GM12878 (cell line): ENCODE results near the gene COMMD1. TPM values are rescaled to one million over a fixed set of nuclear protein-coding genes. Genes with fewer than 3 reads are reported as not detected.
A peak's percentile ranks its signal among the peaks of the same experiment; 100 is the strongest.

ENCODE experiments used
- ATAC-seq: fragments of 200-7000 bp; cut with Tn5 transposase; 3 replicates; pipeline ENCODE4 v1.9.1; 2020; ENCODE audit warnings: mild to moderate bottlenecking, moderate library complexity
- BruUV-seq: library from RNA; stranded (reverse); fragments of 400-500 nt; replicated peaks from 2 replicates; lab custom pipeline; 2021; lab: Mats Ljungman, UMichigan
- CTCF ChIA-PET: fragments of 300-600 bp; sonication (Branson Sonifier 250); formaldehyde crosslinking; extraction: SDS; loops from one replicate; lab custom pipeline; 2021; ENCODE audit warnings: inconsistent platforms; lab: Yijun Ruan, JAX
- POLR2A ChIA-PET: fragments of 350-600 bp; formaldehyde crosslinking; extraction: SDS; loops from one replicate; lab custom pipeline; 2021; ENCODE audit warnings: inconsistent platforms; lab: Charles Lee
- RAD21 ChIA-PET: fragments of 300-600 bp; sonication (Branson Sonifier 250); formaldehyde crosslinking; loops from one replicate; lab custom pipeline; 2023; ENCODE audit warnings: antibody characterized with exemption; ENCODE audit not compliant: unreplicated experiment; lab: Charles Lee
- SMC1A ChIA-PET: fragments of 300-600 bp; sonication (Branson Sonifier 250); formaldehyde crosslinking; loops from one replicate; lab custom pipeline; 2023; ENCODE audit not compliant: unreplicated experiment, uncharacterized antibody; lab: Charles Lee
- DNase-seq: peaks from one replicate; pipeline ENCODE4 v3.0.0-alpha.2; 2011; ENCODE audit warnings: low read depth, low spot score
- FAIRE-seq: peaks from 3 replicates; lab custom pipeline; 2011; peaks lifted over from hg19 to GRCh38; lab: Jason Lieb, UNC
- H2AFZ ChIP-seq: 2 replicates; pipeline ENCODE4 v1.6.0; 2011; ENCODE audit warnings: low read depth, low read length, control low read depth; ENCODE audit not compliant: control insufficient read depth
- H3K27ac ChIP-seq: 2 replicates; pipeline ENCODE4 v1.5.1; 2011; ENCODE audit warnings: control low read depth; ENCODE audit not compliant: control insufficient read depth, insufficient read depth
- H3K27me3 ChIP-seq, 2 experiments: replicated peaks in 1 of 2; 2 replicates each; pipeline versions ENCODE4 v1.6.0 to v1.6.1; 2011; ENCODE audit warnings: low read length in 1 of 2; ENCODE audit not compliant: control insufficient read depth in 2 of 2, insufficient read depth in 2 of 2
- H3K36me3 ChIP-seq, 2 experiments: 2 replicates each; pipeline ENCODE4 v1.5.1; 2011; ENCODE audit warnings: low read length in 1 of 2; ENCODE audit not compliant: control insufficient read depth in 2 of 2, insufficient read depth in 2 of 2
- H3K4me1 ChIP-seq: 2 replicates; pipeline ENCODE4 v1.6.1; 2011; ENCODE audit warnings: mild to moderate bottlenecking, low read length, moderate library complexity, mixed read lengths; ENCODE audit not compliant: control insufficient read depth, insufficient read depth
- H3K4me2 ChIP-seq: 2 replicates; pipeline ENCODE4 v1.6.0; 2011; ENCODE audit warnings: control low read depth; ENCODE audit not compliant: control insufficient read depth, insufficient read depth
- H3K4me3 ChIP-seq: fragments of 200-600 bp; sonication (generic); 2 replicates; pipeline ENCODE4 v1.5.1; 2016
- H3K79me2 ChIP-seq: 2 replicates; pipeline ENCODE4 v1.6.0; 2011; ENCODE audit warnings: low read length; ENCODE audit not compliant: control insufficient read depth, insufficient read depth
- H3K9ac ChIP-seq: 2 replicates; pipeline ENCODE4 v1.8.0; 2011; ENCODE audit warnings: low read length, control low read depth, mixed read lengths; ENCODE audit not compliant: control insufficient read depth, insufficient read depth
- H3K9me3 ChIP-seq: replicated peaks from 3 replicates; pipeline ENCODE4 v1.5.1; 2011; ENCODE audit warnings: mild to moderate bottlenecking, low read length; ENCODE audit not compliant: control insufficient read depth, insufficient read depth
- H4K20me1 ChIP-seq: 2 replicates; pipeline ENCODE4 v1.6.0; 2011; ENCODE audit not compliant: control insufficient read depth, insufficient read depth
- CBX3 ChIP-seq: fragments of 200-600 bp; sonication (generic); IDR thresholded peaks from 2 replicates; pipeline ENCODE4 v1.6.1; 2016; ENCODE audit warnings: low read depth, borderline replicate concordance
- EP300 ChIP-seq, 2 experiments: fragments of 150-350 bp in 1 of 2; IDR thresholded peaks; 2 replicates each; pipeline ENCODE4 v1.6.1; 2011 to 2012; ENCODE audit warnings: low read depth in 2 of 2, low read length in 2 of 2, borderline replicate concordance in 1 of 2, improper control_type of control experiment in 1 of 2, inconsistent platforms in 1 of 2; ENCODE audit not compliant: control insufficient read depth in 1 of 2
- HCFC1 ChIP-seq: fragments of 150-350 bp; IDR thresholded peaks from 2 replicates; pipeline ENCODE4 v1.6.1; 2014; ENCODE audit warnings: low read length
- JUND ChIP-seq: IDR thresholded peaks from 2 replicates; pipeline ENCODE4 v1.6.1; 2012; ENCODE audit warnings: low read depth, mild to moderate bottlenecking, low read length, improper control_type of control experiment, moderate library complexity
- POU2F2 ChIP-seq: IDR thresholded peaks from 3 replicates; pipeline ENCODE4 v1.6.1; 2011; ENCODE audit warnings: low read depth, mild to moderate bottlenecking, low read length, borderline replicate concordance
- SIX5 ChIP-seq: IDR thresholded peaks from 2 replicates; pipeline ENCODE4 v1.6.1; 2011; ENCODE audit warnings: mild to moderate bottlenecking, low read depth, low read length, moderate library complexity; ENCODE audit not compliant: severe bottlenecking
- SMAD5 ChIP-seq: IDR thresholded peaks from 2 replicates; pipeline ENCODE4 v1.6.1; 2016; ENCODE audit warnings: antibody characterized with exemption, low read depth
- SMARCA5 ChIP-seq: fragments of 450-650 bp; IDR thresholded peaks from 2 replicates; pipeline ENCODE4 v1.6.1; 2017; ENCODE audit warnings: mild to moderate bottlenecking
- STAT1 ChIP-seq: fragments of 450-650 bp; conservative IDR thresholded peaks from 2 replicates; pipeline ENCODE4 v1.6.1; 2014; ENCODE audit warnings: antibody characterized with exemption, mild to moderate bottlenecking
- ZNF274 ChIP-seq: IDR thresholded peaks from one replicate; pipeline ENCODE4 v1.8.0; 2011; ENCODE audit not compliant: insufficient read length, insufficient read depth
- ZSCAN29 ChIP-seq: fragments of 450-650 bp; IDR thresholded peaks from 2 replicates; pipeline ENCODE4 v1.6.1; 2017; ENCODE audit warnings: mild to moderate bottlenecking, moderate library complexity
- WGBS: methylation state at CpG from one replicate; pipeline ENCODE4 v1.1.6; 2016; ENCODE audit warnings: low lambda C conversion rate; ENCODE audit not compliant: insufficient replicate concordance, insufficient coverage; ENCODE audit errors: missing lambda C conversion rate; 5-methylcytosine and 5-hydroxymethylcytosine counted together
- in situ Hi-C: fragments of 300-500 bp; cut with MboI; formaldehyde crosslinking; loops from 9 replicates; pipeline ENCODE4 v1.14.3; 2018; ENCODE audit warnings: mixed read lengths
- intact Hi-C: fragments of 100-400 bp; cut with micrococcal nuclease; formaldehyde crosslinking; loops from one replicate; pipeline ENCODE4 v1.14.2; 2022; ENCODE audit not compliant: unreplicated experiment
- polyA plus RNA-seq, 11 experiments: library from polyadenylated mRNA; depleted of rRNA in 4 of 11; unstranded in 6 of 11; stranded (reverse) in 5 of 11; fragments of >200 nt; fragmentation: Nextera tagmentation in 4 of 11; fragmentation: Illumina TruSeq in 1 of 11; extraction: Ambion mirVana in 4 of 11; extraction: Trizol in 1 of 11; gene quantifications; 1 replicate in 1 of 11; 2 replicates in 10 of 11; pipeline versions ENCODE4 v1.2.1 to v1.2.3, GENCODE V29; 2011 to 2016; ENCODE audit warnings: inconsistent platforms in 2 of 11, missing spikeins in 2 of 11, low read depth in 1 of 11
- total RNA-seq, 4 experiments: library from RNA; depleted of rRNA in 3 of 4; stranded (reverse); fragments of >200 nt in 3 of 4; fragmentation: Illumina TruSeq in 1 of 4; extraction: Trizol in 1 of 4; gene quantifications; 2 replicates each; pipeline versions ENCODE4 v1.2.1 to v1.2.3, GENCODE V29; 2013 to 2021
- TF ChIP-seq, protein P1 (sequence below): IDR thresholded peaks from 2 replicates; pipeline ENCODE4 v1.6.1; 2011; ENCODE audit warnings: low read depth, mild to moderate bottlenecking, low read length, moderate library complexity, borderline replicate concordance; ENCODE audit errors: extremely low read depth
- TF ChIP-seq, protein P2 (sequence below): fragments of 450-650 bp; formaldehyde crosslinking; IDR thresholded peaks from 2 replicates; pipeline ENCODE4 v1.4.0; 2022; ENCODE audit warnings: mild to moderate bottlenecking, moderate library complexity
- TF ChIP-seq, protein P3 (sequence below): fragments of 450-650 bp; IDR thresholded peaks from 2 replicates; pipeline ENCODE4 v1.6.1; 2017; ENCODE audit warnings: borderline replicate concordance
- TF ChIP-seq, protein P4 (sequence below): fragments of 450-650 bp; IDR thresholded peaks from 2 replicates; pipeline ENCODE4 v1.6.1; 2017; ENCODE audit warnings: mild to moderate bottlenecking, low read depth, inconsistent platforms; ENCODE audit not compliant: poor library complexity, severe bottlenecking

COMMD1 gene
- total and polyA plus RNA-seq, 10 of the 15 experiments (the other 5 are each of a cell fraction or from before 2014, with no cell fraction given), result 39.7 to 210 (median 53.7) TPM

DNA sequence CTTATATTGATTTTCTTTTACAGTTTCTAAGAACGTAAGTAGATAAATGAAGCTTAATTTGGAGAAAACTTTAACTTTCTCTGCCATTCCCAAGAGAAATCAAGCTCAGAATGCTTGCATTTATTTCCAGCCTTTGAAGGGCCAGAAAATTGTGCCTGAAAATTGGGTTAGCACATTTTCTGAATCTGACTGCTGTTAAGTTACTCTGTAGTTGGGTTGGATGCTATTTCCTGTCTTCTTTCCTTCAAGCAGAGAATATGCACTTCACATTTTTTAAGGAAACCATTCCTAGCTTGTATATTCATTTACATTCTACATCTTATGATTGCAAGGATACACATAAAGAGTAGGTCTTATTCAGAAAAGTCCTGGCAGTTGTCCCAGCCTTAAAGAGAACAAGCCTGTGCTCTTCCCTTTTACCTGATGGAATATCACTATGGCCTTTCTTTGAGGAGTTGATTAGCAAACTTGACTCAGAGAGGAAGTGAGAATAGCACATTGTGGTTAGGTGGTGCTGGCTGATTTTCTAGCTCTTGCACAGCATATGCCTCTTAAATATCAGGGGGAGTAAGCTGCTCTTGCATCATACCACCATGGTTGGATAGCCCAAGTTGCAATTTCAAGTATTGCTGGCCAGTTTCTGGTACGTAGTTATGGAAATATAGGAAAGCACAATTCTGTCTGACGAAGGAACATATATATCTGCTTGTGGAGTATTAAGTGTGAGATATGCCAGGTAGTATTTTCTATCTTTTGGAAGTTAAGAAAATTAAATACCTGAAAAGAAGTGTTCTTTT is 133.7 kb downstream of the COMMD1 start:
- no peaks in the 10 kb centered on the region for H3K27me3 ChIP-seq
- peak overlapping the region; percentile 36; the same call in 1 of the 2 replicates for H3K9ac ChIP-seq
- ATAC-seq, result peak; percentile 99
- no peaks in the 10 kb centered on the region for H3K36me3 ChIP-seq
- H3K79me2 ChIP-seq, result peaks cover 6% of the 10 kb centered on the region
- ChIA-PET CTCF (interaction anchor here (0.7 to 1.8 kb wide), 20 partner anchors 9 to 378 kb away, joined by 3 to 7 read pairs (median 4); no protein-coding TSS in a partner anchor), SMC1A (interaction anchor here (0.8 to 6.3 kb wide), 44 partner anchors 8 to 375 kb away, joined by 3 to 66 read pairs (median 4); partner anchors contain the start of gene B3GNT2), POLR2A (interaction anchor here (0.6 to 2.1 kb wide), 10 partner anchors 11 to 162 kb away, joined by 3 to 13 read pairs (median 5); no protein-coding TSS in a partner anchor), RAD21 (interaction anchor here (0.7 to 6.0 kb wide), 33 partner anchors 10 to 372 kb away, joined by 3 to 67 read pairs (median 4); no protein-coding TSS in a partner anchor)
- intact Hi-C loops (loop anchor here (2.0 to 5.0 kb wide), 2 partner anchors 60 to 103 kb away; no protein-coding TSS in a partner anchor), in situ Hi-C loops (no loop called here)
- peak overlapping the region; percentile 16; the same call in 1 of the 2 replicates for H3K4me3 ChIP-seq
- H2AFZ ChIP-seq, result no peak overlapping the region
- peak overlapping the region; percentile 76 for H3K4me2 ChIP-seq
- WGBS, result 17% methylated on average over 3 of the region's 3 CpGs
- peak; percentile 98 for DNase-seq
- peaks cover 6% of the 10 kb centered on the region; the same call in 2 of the 3 replicates for H3K9me3 ChIP-seq
- H3K4me1 ChIP-seq, result peaks cover 25% of the 10 kb centered on the region
- no TSS peak for BruUV-seq
- H3K27ac ChIP-seq, result peak overlapping the region; percentile 71
- H4K20me1 ChIP-seq, result no peaks in the 10 kb centered on the region
- FAIRE-seq, result peak; percentile 96
- TF ChIP-seq JUND (peak; percentile 81; the same call in 1 of the 2 replicates), ZNF274 (no peak), HCFC1 (no peak), STAT1 (no peak), EP300 (IDR thresholded peaks at IDR 0.05; ENCODE audit: borderline replicate concordance in 1 of 2, control insufficient read depth in 1 of 2, low read depth in 2 of 2, low read length in 2 of 2) (peak; percentile 91 to 100), ZSCAN29 (0 out of 2 replicates have a peak, but pooled peaks have one; percentile 43), SMAD5 (no peak), SIX5 (no peak), POU2F2 (peak; percentile 88), CBX3 (no peak), SMARCA5 (peak; percentile 80)
- TF ChIP-seq, protein P1, sequence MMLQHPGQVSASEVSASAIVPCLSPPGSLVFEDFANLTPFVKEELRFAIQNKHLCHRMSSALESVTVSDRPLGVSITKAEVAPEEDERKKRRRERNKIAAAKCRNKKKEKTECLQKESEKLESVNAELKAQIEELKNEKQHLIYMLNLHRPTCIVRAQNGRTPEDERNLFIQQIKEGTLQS, result no peak
- TF ChIP-seq, protein P2, sequence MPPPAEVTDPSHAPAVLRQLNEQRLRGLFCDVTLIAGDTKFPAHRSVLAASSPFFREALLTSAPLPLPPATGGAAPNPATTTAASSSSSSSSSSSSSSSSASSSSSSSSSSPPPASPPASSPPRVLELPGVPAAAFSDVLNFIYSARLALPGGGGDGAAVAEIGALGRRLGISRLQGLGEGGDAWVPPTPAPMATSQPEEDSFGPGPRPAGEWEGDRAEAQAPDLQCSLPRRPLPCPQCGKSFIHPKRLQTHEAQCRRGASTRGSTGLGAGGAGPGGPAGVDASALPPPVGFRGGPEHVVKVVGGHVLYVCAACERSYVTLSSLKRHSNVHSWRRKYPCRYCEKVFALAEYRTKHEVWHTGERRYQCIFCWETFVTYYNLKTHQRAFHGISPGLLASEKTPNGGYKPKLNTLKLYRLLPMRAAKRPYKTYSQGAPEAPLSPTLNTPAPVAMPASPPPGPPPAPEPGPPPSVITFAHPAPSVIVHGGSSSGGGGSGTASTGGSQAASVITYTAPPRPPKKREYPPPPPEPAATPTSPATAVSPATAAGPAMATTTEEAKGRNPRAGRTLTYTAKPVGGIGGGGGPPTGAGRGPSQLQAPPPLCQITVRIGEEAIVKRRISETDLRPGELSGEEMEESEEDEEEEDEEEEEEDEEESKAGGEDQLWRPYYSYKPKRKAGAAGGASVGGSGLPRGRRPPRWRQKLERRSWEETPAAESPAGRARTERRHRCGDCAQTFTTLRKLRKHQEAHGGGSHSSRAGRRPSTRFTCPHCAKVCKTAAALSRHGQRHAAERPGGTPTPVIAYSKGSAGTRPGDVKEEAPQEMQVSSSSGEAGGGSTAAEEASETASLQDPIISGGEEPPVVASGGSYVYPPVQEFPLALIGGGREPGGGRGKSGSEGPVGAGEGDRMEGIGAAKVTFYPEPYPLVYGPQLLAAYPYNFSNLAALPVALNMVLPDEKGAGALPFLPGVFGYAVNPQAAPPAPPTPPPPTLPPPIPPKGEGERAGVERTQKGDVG (CRISPR knock-in tag), result no peak
- TF ChIP-seq, protein P3, sequence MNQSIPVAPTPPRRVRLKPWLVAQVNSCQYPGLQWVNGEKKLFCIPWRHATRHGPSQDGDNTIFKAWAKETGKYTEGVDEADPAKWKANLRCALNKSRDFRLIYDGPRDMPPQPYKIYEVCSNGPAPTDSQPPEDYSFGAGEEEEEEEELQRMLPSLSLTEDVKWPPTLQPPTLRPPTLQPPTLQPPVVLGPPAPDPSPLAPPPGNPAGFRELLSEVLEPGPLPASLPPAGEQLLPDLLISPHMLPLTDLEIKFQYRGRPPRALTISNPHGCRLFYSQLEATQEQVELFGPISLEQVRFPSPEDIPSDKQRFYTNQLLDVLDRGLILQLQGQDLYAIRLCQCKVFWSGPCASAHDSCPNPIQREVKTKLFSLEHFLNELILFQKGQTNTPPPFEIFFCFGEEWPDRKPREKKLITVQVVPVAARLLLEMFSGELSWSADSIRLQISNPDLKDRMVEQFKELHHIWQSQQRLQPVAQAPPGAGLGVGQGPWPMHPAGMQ, result no peak
- TF ChIP-seq, protein P4, sequence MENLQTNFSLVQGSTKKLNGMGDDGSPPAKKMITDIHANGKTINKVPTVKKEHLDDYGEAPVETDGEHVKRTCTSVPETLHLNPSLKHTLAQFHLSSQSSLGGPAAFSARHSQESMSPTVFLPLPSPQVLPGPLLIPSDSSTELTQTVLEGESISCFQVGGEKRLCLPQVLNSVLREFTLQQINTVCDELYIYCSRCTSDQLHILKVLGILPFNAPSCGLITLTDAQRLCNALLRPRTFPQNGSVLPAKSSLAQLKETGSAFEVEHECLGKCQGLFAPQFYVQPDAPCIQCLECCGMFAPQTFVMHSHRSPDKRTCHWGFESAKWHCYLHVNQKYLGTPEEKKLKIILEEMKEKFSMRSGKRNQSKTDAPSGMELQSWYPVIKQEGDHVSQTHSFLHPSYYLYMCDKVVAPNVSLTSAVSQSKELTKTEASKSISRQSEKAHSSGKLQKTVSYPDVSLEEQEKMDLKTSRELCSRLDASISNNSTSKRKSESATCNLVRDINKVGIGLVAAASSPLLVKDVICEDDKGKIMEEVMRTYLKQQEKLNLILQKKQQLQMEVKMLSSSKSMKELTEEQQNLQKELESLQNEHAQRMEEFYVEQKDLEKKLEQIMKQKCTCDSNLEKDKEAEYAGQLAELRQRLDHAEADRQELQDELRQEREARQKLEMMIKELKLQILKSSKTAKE, result peak; percentile 93
